H1 (cell line): ENCODE data around the gene OTOGL. TPM values are rescaled to one million over a fixed set of nuclear protein-coding genes. Genes with fewer than 3 reads are reported as not detected.

Experiments used
- CTCF ChIA-PET: fragments of 300-600 bp; sonication (Branson Sonifier 250); formaldehyde crosslinking; loops from one replicate; lab custom pipeline; 2021; ENCODE audit not compliant: partially characterized antibody; lab: Charles Lee
- POLR2A ChIA-PET: fragments of 300-600 bp; sonication (Branson Sonifier 250); formaldehyde crosslinking; loops from one replicate; lab custom pipeline; 2021; ENCODE audit warnings: inconsistent platforms; ENCODE audit not compliant: partially characterized antibody; lab: Charles Lee
- DNase-seq, 2 experiments: peaks; one replicate each; pipeline versions ENCODE4 v3.0.0 to v3.0.0-alpha.2; 2010 to 2022; ENCODE audit warnings: low spot score in 2 of 2, low read depth in 1 of 2, mixed read lengths in 1 of 2
- FAIRE-seq: peaks from 2 replicates; lab custom pipeline; 2011; peaks lifted over from hg19 to GRCh38; lab: Jason Lieb, UNC
- H2AFZ ChIP-seq: 2 replicates; pipeline ENCODE4 v1.8.1; 2012; ENCODE audit warnings: low read length, inconsistent platforms
- H2AK5ac ChIP-seq: 2 replicates; pipeline ENCODE4 v1.6.1; 2013; ENCODE audit warnings: low read depth, low read length
- H2BK120ac ChIP-seq: replicated peaks from 2 replicates; pipeline ENCODE3; 2013; ENCODE audit warnings: low read depth, low read length, inconsistent platforms
- H2BK12ac ChIP-seq: 2 replicates; pipeline ENCODE4 v1.6.1; 2013; ENCODE audit warnings: low read depth, low read length
- H2BK15ac ChIP-seq: 2 replicates; pipeline ENCODE4 v1.6.1; 2013; ENCODE audit warnings: low read length
- H2BK20ac ChIP-seq: 2 replicates; pipeline ENCODE4 v1.6.1; 2013; ENCODE audit warnings: low read length
- H2BK5ac ChIP-seq: 2 replicates; pipeline ENCODE4 v1.6.1; 2013; ENCODE audit warnings: low read depth, low read length
- H3K14ac ChIP-seq: 2 replicates; pipeline ENCODE4 v1.6.1; 2013; ENCODE audit warnings: inconsistent platforms; ENCODE audit not compliant: insufficient read length
- H3K18ac ChIP-seq: 2 replicates; pipeline ENCODE4 v1.6.1; 2013; ENCODE audit warnings: low read length; ENCODE audit errors: extremely low read depth
- H3K23ac ChIP-seq: 2 replicates; pipeline ENCODE4 v1.6.1; 2013; ENCODE audit warnings: inconsistent platforms; ENCODE audit not compliant: insufficient read length
- H3K23me2 ChIP-seq: 2 replicates; pipeline ENCODE4 v1.6.1; 2013; ENCODE audit warnings: low read depth, low read length
- H3K27ac ChIP-seq: 2 replicates; pipeline ENCODE4 v1.6.1; 2011; ENCODE audit warnings: low read depth, low read length, inconsistent platforms
- H3K27me3 ChIP-seq, 4 experiments: replicated peaks in 1 of 4; 1 replicate in 1 of 4; 2 replicates in 3 of 4; pipeline versions ENCODE4 v1.6.1 to v1.8.1; 2011 to 2013; ENCODE audit warnings: low read length in 3 of 4, mild to moderate bottlenecking in 3 of 4, inconsistent platforms in 2 of 4, mixed read lengths in 2 of 4, moderate library complexity in 1 of 4; ENCODE audit not compliant: control insufficient read depth in 3 of 4, insufficient read depth in 3 of 4; ENCODE audit errors: extremely low read depth in 1 of 4
- H3K36me3 ChIP-seq, 4 experiments: 2 replicates each; pipeline versions ENCODE4 v1.6.1 to v1.8.1; 2011 to 2013; ENCODE audit warnings: mild to moderate bottlenecking in 4 of 4, low read length in 3 of 4, moderate library complexity in 2 of 4, control low read depth in 1 of 4, inconsistent platforms in 1 of 4; ENCODE audit not compliant: insufficient read depth in 4 of 4, control insufficient read depth in 2 of 4
- H3K4ac ChIP-seq: replicated peaks from 2 replicates; pipeline ENCODE3; 2013; ENCODE audit warnings: low read length, low read depth, mixed read lengths, inconsistent platforms; ENCODE audit not compliant: insufficient read length
- H3K4me1 ChIP-seq, 4 experiments: replicated peaks in 1 of 4; 1 replicate in 1 of 4; 2 replicates in 3 of 4; pipeline versions ENCODE4 v1.6.1 to v1.8.1; 2011 to 2013; ENCODE audit warnings: low read length in 3 of 4, inconsistent platforms in 2 of 4, mixed read lengths in 1 of 4; ENCODE audit not compliant: insufficient read depth in 4 of 4, control insufficient read depth in 3 of 4
- H3K4me2 ChIP-seq, 2 experiments: 2 replicates each; pipeline versions ENCODE4 v1.6.1 to v1.8.1; 2011 to 2013; ENCODE audit warnings: low read depth in 2 of 2, low read length in 2 of 2, control low read depth in 1 of 2, inconsistent platforms in 1 of 2, mild to moderate bottlenecking in 1 of 2; ENCODE audit not compliant: insufficient read depth in 1 of 2
- H3K4me3 ChIP-seq, 4 experiments: fragments of 200-600, 300-600 bp in 1 of 4; sonication (generic), shearing (Covaris generic), sonication (Bioruptor Twin) in 1 of 4; 2 replicates each; pipeline versions ENCODE4 v1.5.1 to v1.8.1; 2011 to 2016; ENCODE audit warnings: low read length in 4 of 4, low read depth in 3 of 4, control low read depth in 2 of 4, inconsistent platforms in 2 of 4, mild to moderate bottlenecking in 2 of 4, mixed read lengths in 1 of 4, moderate library complexity in 1 of 4; ENCODE audit not compliant: insufficient read depth in 2 of 4; ENCODE audit errors: extremely low read depth in 1 of 4
- H3K56ac ChIP-seq: replicated peaks from 2 replicates; pipeline ENCODE3; 2013; ENCODE audit warnings: low read depth, mild to moderate bottlenecking, mixed read lengths, low read length, inconsistent platforms; ENCODE audit not compliant: insufficient read length
- H3K79me1 ChIP-seq: 2 replicates; pipeline ENCODE4 v1.6.1; 2013; ENCODE audit warnings: low read depth, low read length, control low read depth
- H3K79me2 ChIP-seq, 2 experiments: 2 replicates each; pipeline versions ENCODE4 v1.6.1 to v1.8.1; 2012 to 2013; ENCODE audit warnings: low read length in 2 of 2, mild to moderate bottlenecking in 2 of 2, inconsistent platforms in 1 of 2; ENCODE audit not compliant: insufficient read depth in 2 of 2, control insufficient read depth in 1 of 2
- H3K9ac ChIP-seq, 4 experiments: replicated peaks in 1 of 4; 1 replicate in 1 of 4; 2 replicates in 3 of 4; pipeline versions ENCODE4 v1.6.1 to v1.8.1; 2011 to 2013; ENCODE audit warnings: low read depth in 3 of 4, low read length in 3 of 4, control low read depth in 2 of 4, mild to moderate bottlenecking in 2 of 4, moderate library complexity in 2 of 4, inconsistent platforms in 1 of 4; ENCODE audit errors: extremely low read depth in 1 of 4
- H3K9me3 ChIP-seq, 2 experiments: 2 replicates each; pipeline versions ENCODE4 v1.6.1 to v1.8.1; 2012 to 2013; ENCODE audit warnings: mild to moderate bottlenecking in 2 of 2, moderate library complexity in 2 of 2, control low read depth in 1 of 2, inconsistent platforms in 1 of 2, low read depth in 1 of 2, low read length in 1 of 2, mixed read lengths in 1 of 2; ENCODE audit not compliant: insufficient read depth in 2 of 2
- H4K20me1 ChIP-seq, 2 experiments: replicated peaks in 1 of 2; 2 replicates each; pipeline versions ENCODE3 to v1.8.1; 2011 to 2013; ENCODE audit warnings: inconsistent platforms in 2 of 2, low read length in 2 of 2, mild to moderate bottlenecking in 1 of 2; ENCODE audit not compliant: insufficient read depth in 2 of 2, control insufficient read depth in 1 of 2
- H4K5ac ChIP-seq: 2 replicates; pipeline ENCODE4 v1.6.1; 2013; ENCODE audit warnings: low read length, low read depth, mixed read lengths, inconsistent platforms; ENCODE audit not compliant: insufficient read length
- H4K8ac ChIP-seq: 2 replicates; pipeline ENCODE4 v1.8.0; 2013; ENCODE audit warnings: mild to moderate bottlenecking, moderate library complexity, low read length, inconsistent platforms; ENCODE audit not compliant: insufficient read depth; ENCODE audit errors: extremely low read depth
- H4K91ac ChIP-seq: replicated peaks from 2 replicates; pipeline ENCODE3; 2013; ENCODE audit warnings: low read length, mixed read lengths, inconsistent platforms; ENCODE audit not compliant: insufficient read length
- CHD7 ChIP-seq: fragments of 300-600 bp; sonication (generic); IDR thresholded peaks from 2 replicates; pipeline ENCODE4 v1.7.1; 2012; ENCODE audit warnings: low read length, moderate library complexity, mild to moderate bottlenecking, inconsistent platforms; ENCODE audit not compliant: insufficient replicate concordance
- WGBS, 2 experiments: shearing (Covaris generic) in 1 of 2; methylation state at CpG; one replicate each; pipeline versions ENCODE4 v1.1.6 to v1.1.7; 2013 to 2015; ENCODE audit warnings: low lambda C conversion rate in 2 of 2, mixed read lengths in 2 of 2, inconsistent platforms in 1 of 2, low coverage in 1 of 2, missing lambda C conversion rate in 1 of 2; ENCODE audit not compliant: insufficient replicate concordance in 2 of 2, insufficient coverage in 1 of 2, insufficient read length in 1 of 2; ENCODE audit errors: extremely low coverage in 1 of 2, missing lambda C conversion rate in 1 of 2; 5-methylcytosine and 5-hydroxymethylcytosine counted together
- polyA plus RNA-seq, 7 experiments: library from polyadenylated mRNA; depleted of rRNA in 3 of 7; stranded (reverse) in 5 of 7; unstranded in 2 of 7; fragments of >200 nt in 5 of 7; fragments of 200-250 nt in 2 of 7; gene quantifications; 1 replicate in 5 of 7; 2 replicates in 1 of 7; 4 replicates in 1 of 7; pipeline versions ENCODE4 v1.2.1 to v1.2.3, GENCODE V29; 2011 to 2013; ENCODE audit warnings: missing spikeins in 2 of 7, mixed read lengths in 2 of 7
- total RNA-seq: library from RNA; stranded (reverse); fragmentation: NEBNext Ultra II Directional; extraction: Animal tissue kit (Norgen Biotek cat#: 25700); gene quantifications from 2 replicates; pipeline ENCODE4 v1.2.1, GENCODE V29; 2021

Gene OTOGL
- total and polyA plus RNA-seq, 2 of the 8 experiments (the other 6 are each of a cell fraction or from before 2014, with no cell fraction given), result 0.12 to 0.17 TPM

GRCh38 chr12:80064951-80065350 lies 34.4 kb upstream of the OTOGL start:
- FAIRE-seq, result no peak
- CTCF ChIA-PET, result no interaction called here
- POLR2A ChIA-PET, result no interaction called here
- no peak for TF ChIP-seq CHD7

More at GRCh38 chr12:80064951-80065350, 34.4 kb upstream of the OTOGL start:
- Histone ChIP-seq H3K14ac (no peak overlapping the region), H3K36me3 (no peaks in the 10 kb centered on the region), H3K27me3 (no peaks in the 10 kb centered on the region), H3K56ac (no peak overlapping the region), H2BK120ac (no peak overlapping the region), H3K23ac (no peak overlapping the region), H3K79me2 (no peaks in the 10 kb centered on the region), H2BK5ac (no peak overlapping the region), H4K20me1 (no peaks in the 10 kb centered on the region), H4K8ac (no peak overlapping the region), H3K27ac (no peak overlapping the region), H3K9ac (no peak overlapping the region), H2AK5ac (no peak overlapping the region), H3K4me2 (no peak overlapping the region), H4K91ac (no peak overlapping the region), H2BK12ac (no peak overlapping the region), H3K4me1 (no peaks in the 10 kb centered on the region; a peak in 1 of 7 replicates), H2BK20ac (no peak overlapping the region), H2BK15ac (no peak overlapping the region), H3K4me3 (no peak overlapping the region), H3K4ac (no peak overlapping the region), H3K79me1 (no peaks in the 10 kb centered on the region), H3K23me2 (no peaks in the 10 kb centered on the region), H2AFZ (no peak overlapping the region), H3K9me3 (no peaks in the 10 kb centered on the region), H3K18ac (no peak overlapping the region), H4K5ac (no peak overlapping the region)
- 92% methylated on average over 2 of the region's 2 CpGs; no CpG with 5 or more reads in 1 of the 2 experiments for WGBS, 2 experiments
- no peak for DNase-seq
